Choroid plexus epithelial cell (primary cell): ENCODE measurements around the gene CHKB.
"Not testable (repeated sequence)": the region's sequence is repeated elsewhere in the genome, so short reads cannot be mapped to it uniquely, and the experiment has no call there.

Experiments used
- DNase-seq: peaks from one replicate; pipeline ENCODE4 v3.0.0-alpha.2; 2010; ENCODE audit warnings: low read depth
- H3K4me3 ChIP-seq: 2 replicates; pipeline ENCODE4 v1.5.1; 2011; ENCODE audit warnings: low read depth, mild to moderate bottlenecking, control low read depth, low read length, moderate library complexity
- CTCF ChIP-seq: conservative IDR thresholded peaks from 2 replicates; pipeline ENCODE4 v1.5.1; 2011; ENCODE audit warnings: low read depth, mild to moderate bottlenecking, control low read depth, inconsistent platforms, low read length, moderate library complexity

Gene CHKB

GRCh38 chr22:50620593-50621355 lies 38.1 kb upstream of the CHKB start:
- H3K4me3 ChIP-seq: peak overlapping the region; percentile 27
- DNase-seq: peak; percentile 19
- TF ChIP-seq CTCF: no peak

GRCh38 chr22:50614296-50614695 lies 31.6 kb upstream of the CHKB start:
- not testable (repeated sequence) for H3K4me3 ChIP-seq, DNase-seq

- TF ChIP-seq CTCF: peak; percentile 14
- H3K4me3 ChIP-seq: no peak overlapping the region
- peak; percentile 22 for DNase-seq
These were observed 30.8 kb upstream of the CHKB start for GRCh38 chr22:50613291-50613981.

GRCh38 chr22:50612528-50613221 lies 30.0 kb upstream of the CHKB start:
- H3K4me3 ChIP-seq: no peak overlapping the region
- TF ChIP-seq CTCF: no peak
- no peak for DNase-seq

- TF ChIP-seq CTCF: no peak
- H3K4me3 ChIP-seq: no peak overlapping the region
- DNase-seq: no peak
These were observed 29.5 kb upstream of the CHKB start for GRCh38 chr22:50612168-50612527.

GRCh38 chr22:50611341-50612060 lies 28.9 kb upstream of the CHKB start:
- H3K4me3 ChIP-seq: no peak overlapping the region
- no peak for TF ChIP-seq CTCF

GRCh38 chr22:50610581-50610980 lies 27.9 kb upstream of the CHKB start:
- no peak for TF ChIP-seq CTCF
- no peak overlapping the region for H3K4me3 ChIP-seq
- no peak for DNase-seq

More at GRCh38 chr22:50611341-50612060, 28.9 kb upstream of the CHKB start:
- no peak for DNase-seq
